Muscle of arm (tissue), 14 donors: ENCODE data around the gene ZNF384. TPM values are rescaled to one million over a fixed set of nuclear protein-coding genes. Genes with fewer than 3 reads are reported as not detected.
A peak's percentile ranks its signal among the peaks of the same experiment; 100 is the strongest.
"Not testable (repeated sequence)": the region's sequence is repeated elsewhere in the genome, so short reads cannot be mapped to it uniquely, and the experiment has no call there.

ENCODE experiments used
- DNase-seq: peaks from one replicate; pipeline ENCODE4 v3.0.0-alpha.2; 2013
- long read RNA-seq, 11 donors: transcript quantifications; one replicate each; lab custom pipeline, GENCODE V29; 2026
- polyA plus RNA-seq, 12 donors: library from polyadenylated mRNA; unstranded; fragments of 120-200 nt; gene quantifications; one replicate each; pipeline ENCODE4 v1.2.1, GENCODE V29; 2013; ENCODE audit not compliant: insufficient read length in 12 of 12

Gene ZNF384
- 10 to 100 TPM in 11 of 12 donors, not detected in 1; 41.4 to 79.9 (median 48.8) TPM for polyA plus RNA-seq
- long read RNA-seq, donor 1, transcript ZNF384-208 (4 exons, 594 nt): major isoform, 6 of 28 reads
- long read RNA-seq, donor 1, transcript ZNF384-213 (2 exons, 797 nt): major isoform, 6 of 28 reads
- long read RNA-seq, donor 1, partial matches to known transcripts: 15 of 28 reads
- long read RNA-seq, donor 1, other reads (novel, unspliced or antisense): 0 of 28 reads
- long read RNA-seq, donor 2, partial matches to known transcripts: 569 of 602 reads
- long read RNA-seq, donor 2, other reads (novel, unspliced or antisense): 32 of 602 reads
- long read RNA-seq, donor 3: 0 reads
- long read RNA-seq, donor 4, partial matches to known transcripts: 0 of 4 reads
- long read RNA-seq, donor 4, other reads (novel, unspliced or antisense): 0 of 4 reads
- long read RNA-seq, donor 5: 0 reads
- long read RNA-seq, donor 6, partial matches to known transcripts: 0 of 3 reads
- long read RNA-seq, donor 6, other reads (novel, unspliced or antisense): 0 of 3 reads
- long read RNA-seq, donor 7, partial matches to known transcripts: 0 of 5 reads
- long read RNA-seq, donor 7, other reads (novel, unspliced or antisense): 0 of 5 reads
- long read RNA-seq, donor 8, partial matches to known transcripts: 8 of 10 reads
- long read RNA-seq, donor 8, other reads (novel, unspliced or antisense): 0 of 10 reads
- long read RNA-seq, donor 9, partial matches to known transcripts: 446 of 459 reads
- long read RNA-seq, donor 9, other reads (novel, unspliced or antisense): 11 of 459 reads
- long read RNA-seq, donor 10, partial matches to known transcripts: 557 of 585 reads
- long read RNA-seq, donor 10, other reads (novel, unspliced or antisense): 26 of 585 reads
- long read RNA-seq, donor 11, partial matches to known transcripts: 0 of 2 reads
- long read RNA-seq, donor 11, other reads (novel, unspliced or antisense): 0 of 2 reads

- peak; percentile 100 for DNase-seq
Observed at GRCh38 chr12:6688999-6689882, at the start of gene ZNF384. TSS of gene ZNF384 (minus strand) at chr12:6689375. CDS start at chr12:6679520, 9,855 bp downstream.

GRCh38 chr12:6736754-6737153 lies 47.6 kb upstream of the ZNF384 start:
- no peak for DNase-seq

- DNase-seq: peak; percentile 32
Observed at GRCh38 chr12:6735448-6736191, 46.4 kb upstream of the ZNF384 start.

GRCh38 chr12:6734506-6735387 lies 45.6 kb upstream of the ZNF384 start:
- DNase-seq: no peak

- no peak for DNase-seq
Observed at GRCh38 chr12:6730169-6730568, 41.0 kb upstream of the ZNF384 start.

GRCh38 chr12:6729186-6729585 lies 40.0 kb upstream of the ZNF384 start:
- no peak for DNase-seq

- DNase-seq: no peak
Observed at GRCh38 chr12:6725350-6725749, 36.2 kb upstream of the ZNF384 start.

- DNase-seq: peak; percentile 16
Observed at GRCh38 chr12:6724409-6724797, 35.2 kb upstream of the ZNF384 start.

- DNase-seq: peak; percentile 96
Observed at GRCh38 chr12:6723607-6724408, 34.6 kb upstream of the ZNF384 start, which contains the start of gene COPS7A. TSS of gene COPS7A (plus strand) at chr12:6724046. CDS start at chr12:6724657, 611 bp downstream.

GRCh38 chr12:6722863-6723262 lies 33.7 kb upstream of the ZNF384 start:
- no peak for DNase-seq

GRCh38 chr12:6716874-6717437 lies 27.8 kb upstream of the ZNF384 start:
- no peak for DNase-seq

- DNase-seq: not testable (repeated sequence)
Observed at GRCh38 chr12:6716031-6716873, 27.1 kb upstream of the ZNF384 start.

- DNase-seq: no peak
Observed at GRCh38 chr12:6708960-6709394, 19.8 kb upstream of the ZNF384 start.

GRCh38 chr12:6708351-6708750 lies 19.2 kb upstream of the ZNF384 start:
- not testable (repeated sequence) for DNase-seq

- DNase-seq: no peak
Observed at GRCh38 chr12:6703631-6704030, 14.5 kb upstream of the ZNF384 start.

- DNase-seq: no peak
Observed at GRCh38 chr12:6701078-6701768, 12.0 kb upstream of the ZNF384 start.

GRCh38 chr12:6700646-6701051 lies 11.5 kb upstream of the ZNF384 start, which contains the start of gene PIANP:
TSS of gene PIANP (minus strand) at chr12:6700815. CDS start at chr12:6698061, 2,754 bp downstream.
- DNase-seq: peak; percentile 64
